HL-60 (cell line): ENCODE results near the gene CPB1.
A peak's percentile ranks its signal among the peaks of the same experiment; 100 is the strongest.

ENCODE experiments used
- DNase-seq, 2 experiments: peaks; one replicate each; pipeline ENCODE4 v3.0.0-alpha.2; 2010 to 2020; ENCODE audit warnings: low read depth in 1 of 2, low spot score in 1 of 2
- H3K27ac ChIP-seq: fragments of 250-450 bp; sonication (Bioruptor Pico); replicated peaks from 2 replicates; pipeline ENCODE4 v1.5.1; 2020; ENCODE audit warnings: mild to moderate bottlenecking, moderate library complexity
- H3K27me3 ChIP-seq: fragments of 250-450 bp; sonication (Bioruptor Pico); 2 replicates; pipeline ENCODE4 v1.5.1; 2021; ENCODE audit warnings: mild to moderate bottlenecking, moderate library complexity; ENCODE audit not compliant: insufficient read depth, poor library complexity, severe bottlenecking
- H3K4me3 ChIP-seq: replicated peaks from 2 replicates; pipeline ENCODE4 v1.5.1; 2011; ENCODE audit warnings: mild to moderate bottlenecking, control low read depth, low read length; ENCODE audit not compliant: insufficient read depth
- CTCF ChIP-seq: IDR thresholded peaks from one replicate; pipeline ENCODE4 v1.5.1; 2011; ENCODE audit warnings: low read length, control low read depth, inconsistent platforms; ENCODE audit not compliant: insufficient read depth
- GABPA ChIP-seq: IDR thresholded peaks from 2 replicates; pipeline ENCODE4 v1.6.1; 2012; ENCODE audit warnings: low read depth
- POLR2AphosphoS5 ChIP-seq: IDR thresholded peaks from 2 replicates; pipeline ENCODE4 v1.6.1; 2012; ENCODE audit warnings: low read depth
- REST ChIP-seq: IDR thresholded peaks from 2 replicates; pipeline ENCODE4 v1.6.1; 2012; ENCODE audit warnings: low read depth; ENCODE audit not compliant: insufficient replicate concordance
- SPI1 ChIP-seq: IDR thresholded peaks from 2 replicates; pipeline ENCODE4 v1.6.1; 2012; ENCODE audit warnings: low read depth, mild to moderate bottlenecking, borderline replicate concordance

CPB1 gene

GRCh38 chr3:148879256-148879655 lies 51.6 kb downstream of the CPB1 start:
- TF ChIP-seq GABPA (no peak), CTCF (no peak), REST (no peak), SPI1 (no peak)
- DNase-seq = no peak
- no peaks in the 10 kb centered on the region for H3K27me3 ChIP-seq
- no peak overlapping the region for H3K27ac ChIP-seq
- no peak overlapping the region for H3K4me3 ChIP-seq

GRCh38 chr3:148880681-148881080 lies 53.1 kb downstream of the CPB1 start:
- no peak overlapping the region for H3K4me3 ChIP-seq
- H3K27ac ChIP-seq = no peak overlapping the region
- no peaks in the 10 kb centered on the region for H3K27me3 ChIP-seq
- DNase-seq = peak; percentile 3 to 55
- TF ChIP-seq CTCF (peak; percentile 18), POLR2AphosphoS5 (no peak), GABPA (no peak), REST (no peak), SPI1 (0 out of 2 replicates have a peak, but pooled peaks have one; percentile 5)

- TF ChIP-seq REST (no peak), SPI1 (no peak), CTCF (no peak), GABPA (no peak), POLR2AphosphoS5 (no peak)
- Histone ChIP-seq H3K27me3 (no peaks in the 10 kb centered on the region), H3K4me3 (no peak overlapping the region), H3K27ac (no peak overlapping the region)
- DNase-seq = no peak
Measured at GRCh38 chr3:148881286-148881685, 53.7 kb downstream of the CPB1 start.
